Suppressor macrophage treated with lipopolysaccharide for 4 hours (primary cell): ENCODE data around the gene CDCP2.
"Not testable (repeated sequence)": the region's sequence is repeated elsewhere in the genome, so short reads cannot be mapped to it uniquely, and the experiment has no call there.

Experiments used
- DNase-seq: peaks from one replicate; pipeline ENCODE4 v3.0.0-alpha.2; 2020

CDCP2 gene

DNA sequence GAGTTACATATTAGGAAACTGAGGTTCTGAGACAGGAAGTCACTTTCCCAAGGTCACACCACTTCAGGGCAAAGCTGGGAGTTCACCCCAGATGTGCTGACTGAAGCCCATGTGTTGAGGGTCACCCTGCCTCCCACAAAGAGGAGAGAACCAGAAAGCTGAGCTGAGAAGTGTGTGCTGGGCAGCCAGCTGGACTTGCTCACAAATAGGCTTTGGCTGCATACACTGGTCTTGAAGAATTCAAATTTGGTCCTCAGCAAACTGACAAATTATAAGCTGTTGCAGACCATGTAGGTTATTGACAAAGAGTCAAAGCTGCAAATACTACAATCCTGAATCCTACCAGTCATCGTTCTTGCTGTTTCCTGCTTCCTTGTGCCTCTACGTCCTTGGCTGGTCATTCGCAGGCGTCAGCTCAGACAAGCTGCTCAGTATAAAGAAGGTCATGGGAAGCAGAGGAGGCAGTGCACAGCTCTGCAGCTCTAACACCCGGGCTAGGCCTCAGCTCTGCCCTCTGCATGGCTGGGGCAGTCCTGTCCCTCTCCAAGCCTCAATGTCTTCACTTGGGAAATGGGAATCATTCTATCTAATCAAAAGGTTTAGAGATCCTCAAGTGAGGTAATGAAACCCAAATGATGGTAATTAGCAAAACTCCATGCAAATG lies 40.0 kb downstream of the CDCP2 start:
- no peak for DNase-seq

DNA sequence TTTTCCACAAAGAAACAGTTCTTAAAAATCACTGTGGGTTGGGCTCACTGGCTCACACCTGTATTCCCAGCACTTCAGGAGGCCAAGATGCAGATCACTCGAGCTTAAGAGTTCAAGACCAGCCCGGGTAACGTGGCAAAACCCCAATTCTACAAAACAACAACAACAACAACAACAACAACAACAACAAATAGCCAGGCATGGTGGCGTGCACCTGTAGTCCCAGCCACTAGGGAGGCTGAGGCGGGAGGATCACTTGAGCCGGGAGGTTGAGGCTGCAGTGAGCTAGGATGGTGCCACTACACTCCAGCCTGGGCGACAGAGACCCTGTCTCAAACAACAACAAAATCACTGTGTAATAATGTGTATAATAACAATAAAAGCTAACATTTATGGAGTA lies 40.8 kb downstream of the CDCP2 start:
- no peak for DNase-seq

- no peak for DNase-seq
These were observed 41.2 kb downstream of the CDCP2 start for GRCh38 chr1:54111624-54112023.

- no peak for DNase-seq
These were observed 41.8 kb downstream of the CDCP2 start for GRCh38 chr1:54110996-54111395.

GRCh38 chr1:54109129-54110090 lies 43.4 kb downstream of the CDCP2 start:
- no peak for DNase-seq

GRCh38 chr1:54108156-54108555 lies 44.6 kb downstream of the CDCP2 start:
- no peak for DNase-seq

DNA sequence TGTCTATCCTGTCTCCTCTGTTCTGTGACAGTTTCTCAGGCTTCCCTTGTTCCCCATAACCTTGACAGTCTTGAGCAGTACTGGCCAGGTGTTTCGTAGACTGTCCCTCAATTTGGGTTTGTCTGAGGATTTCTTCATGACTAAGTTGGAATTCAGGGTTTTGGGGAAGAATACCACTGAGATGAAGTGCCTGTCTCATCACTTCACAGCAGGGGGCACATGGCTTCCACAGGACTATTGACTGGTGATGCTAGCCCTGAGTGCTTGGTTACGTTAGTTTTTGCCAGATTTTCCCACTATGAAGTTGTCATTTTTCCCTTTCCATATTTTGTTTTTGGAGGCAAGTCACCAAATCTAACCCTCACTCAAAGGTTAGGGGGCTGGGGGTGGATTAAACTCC lies 45.7 kb downstream of the CDCP2 start:
- no peak for DNase-seq

- no peak for DNase-seq
These were observed 47.0 kb downstream of the CDCP2 start for GRCh38 chr1:54105736-54106269.

- DNase-seq, result no peak
These were observed 47.7 kb downstream of the CDCP2 start for GRCh38 chr1:54105080-54105479.

- not testable (repeated sequence) for DNase-seq
These were observed 48.2 kb downstream of the CDCP2 start for GRCh38 chr1:54104613-54105012.

- DNase-seq, result no peak
These were observed 49.4 kb downstream of the CDCP2 start for GRCh38 chr1:54103414-54103813.

- DNase-seq, result no peak
These were observed 52.3 kb downstream of the CDCP2 start for GRCh38 chr1:54100500-54100899.

- no peak for DNase-seq
These were observed 53.7 kb downstream of the CDCP2 start for GRCh38 chr1:54099061-54099610.

DNA sequence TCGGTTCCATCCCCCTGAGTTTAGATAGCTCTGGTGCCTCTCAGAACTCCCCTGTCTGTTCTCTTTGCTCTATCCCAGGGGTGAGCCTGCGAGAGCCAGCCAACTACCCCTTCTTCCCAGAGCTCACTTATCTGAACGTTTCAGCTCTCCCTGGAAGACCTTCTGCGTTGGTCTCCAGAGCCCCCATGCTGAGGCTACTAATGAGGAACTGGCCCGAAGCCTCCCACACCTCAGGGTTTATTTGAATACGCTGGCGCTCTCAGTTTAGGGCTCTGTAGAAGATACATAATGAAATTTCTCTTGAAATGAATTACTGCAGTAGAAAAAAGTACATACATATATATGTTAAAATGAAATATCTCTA lies 55.9 kb downstream of the CDCP2 start:
- peak; percentile 42 for DNase-seq

DNA sequence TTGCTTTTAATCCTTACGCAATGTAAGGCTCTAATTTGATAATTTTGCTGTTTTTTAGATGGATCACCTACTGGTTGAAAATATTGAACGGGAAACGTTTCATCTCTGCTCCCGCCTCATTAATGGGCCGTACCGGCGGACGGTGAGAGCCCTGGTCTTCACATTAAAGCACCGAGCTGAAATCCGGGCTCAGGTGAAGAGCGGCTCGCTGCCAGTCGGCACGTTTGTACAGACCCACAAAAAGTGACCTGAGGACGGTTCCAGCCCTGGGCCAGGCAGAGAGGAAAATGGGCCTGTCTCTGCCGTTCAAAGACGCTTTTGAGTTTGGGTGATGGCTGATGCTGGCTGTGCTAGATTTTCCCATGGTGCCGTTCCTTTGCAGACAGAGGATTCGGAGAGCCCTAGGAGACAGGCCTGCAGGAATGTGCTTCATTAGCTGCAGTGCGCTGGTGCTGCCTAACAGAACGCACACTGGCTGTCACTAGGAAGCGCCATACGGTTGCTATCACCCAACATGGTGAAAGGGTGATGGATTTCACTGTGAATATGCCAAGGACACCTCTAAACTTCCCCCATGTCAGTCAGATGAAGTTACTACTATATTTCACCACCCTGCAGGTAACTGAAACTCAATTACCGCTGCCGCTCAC lies 56.4 kb downstream of the CDCP2 start:
- peak; percentile 7 for DNase-seq

- peak; percentile 75 for DNase-seq
These were observed 57.1 kb downstream of the CDCP2 start for GRCh38 chr1:54095546-54096226.

GRCh38 chr1:54094730-54095105 lies 58.1 kb downstream of the CDCP2 start:
- DNase-seq, result not testable (repeated sequence)

DNA sequence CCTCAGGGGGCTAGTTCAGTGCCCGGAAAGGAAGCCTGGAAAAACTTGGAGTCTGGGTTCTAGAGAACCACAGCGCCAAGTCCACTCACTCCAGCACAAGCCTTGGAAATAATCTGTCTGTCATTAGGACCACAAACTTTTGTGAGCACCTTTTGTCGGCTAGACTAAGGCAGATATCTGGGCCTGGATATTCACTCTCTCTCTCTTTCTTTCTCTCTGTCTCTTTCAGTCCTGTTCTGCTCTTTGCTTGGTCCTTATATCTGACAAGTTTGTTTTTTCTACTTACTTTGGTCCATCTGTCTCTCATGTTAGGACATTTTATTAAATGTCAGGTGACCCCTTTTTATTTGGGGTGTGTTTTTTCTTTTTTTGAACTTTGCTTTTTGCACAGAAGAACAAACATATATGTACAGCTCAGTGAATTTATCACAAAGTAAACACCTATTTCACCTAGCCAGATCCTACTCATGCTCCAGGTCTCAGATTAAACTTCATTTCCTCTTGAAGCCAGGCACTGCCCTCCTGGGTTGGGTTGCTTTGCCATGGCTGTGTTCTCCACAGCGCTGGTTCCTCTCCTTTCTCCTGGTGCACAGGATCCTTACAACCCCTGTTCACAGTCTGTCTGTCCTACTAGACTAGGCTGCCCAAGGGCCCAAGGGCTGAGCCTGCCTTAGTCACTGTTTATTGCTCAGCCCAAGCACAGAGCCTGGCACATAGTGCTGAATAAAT lies 58.6 kb downstream of the CDCP2 start:
- DNase-seq, result no peak

DNA sequence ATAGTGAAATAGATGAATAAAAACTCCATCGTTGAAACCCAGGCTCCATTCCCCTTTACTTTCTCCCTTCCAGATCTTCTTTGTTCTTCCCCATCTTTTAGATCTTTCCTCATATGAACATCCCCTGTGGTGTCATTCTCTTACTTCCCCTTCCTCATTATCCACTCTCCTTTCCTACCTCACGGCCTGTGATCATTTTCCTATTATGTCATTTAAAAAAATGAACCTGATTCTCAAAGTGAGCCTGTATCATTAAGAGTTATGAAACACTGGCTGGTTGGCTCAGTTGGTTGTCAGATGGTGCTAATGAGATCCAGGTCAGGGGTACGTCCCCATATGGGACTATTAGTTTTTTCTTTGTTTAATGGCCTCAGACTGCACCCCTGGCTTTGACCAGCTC lies 61.1 kb downstream of the CDCP2 start:
- DNase-seq, result peak; percentile 44

GRCh38 chr1:54088385-54088784 lies 64.4 kb downstream of the CDCP2 start:
- no peak for DNase-seq

DNA sequence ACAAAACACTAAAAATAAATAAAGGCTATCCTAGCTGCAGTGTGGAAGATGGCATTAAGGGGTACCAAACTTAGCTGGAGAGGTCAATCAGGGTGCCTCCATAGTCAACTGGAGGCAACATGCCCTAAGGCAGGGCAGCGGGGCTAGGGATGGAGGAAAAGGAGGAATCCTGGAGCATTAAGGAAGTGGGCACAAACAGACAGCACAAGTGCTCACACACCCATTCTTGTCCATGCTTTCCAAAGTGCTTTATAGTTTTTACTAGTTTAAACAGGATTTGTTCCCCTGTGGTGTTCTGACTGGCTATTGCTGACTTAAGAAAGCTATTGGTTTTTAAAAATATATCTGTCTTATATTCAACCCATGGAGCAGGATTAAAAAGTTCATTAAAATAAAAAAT lies 66.0 kb downstream of the CDCP2 start:
- DNase-seq, result no peak

- DNase-seq, result no peak
These were observed 68.0 kb downstream of the CDCP2 start for GRCh38 chr1:54084794-54085193.
